Measurements from ENCODE around the gene CD48.

CD48 gene

DNA sequence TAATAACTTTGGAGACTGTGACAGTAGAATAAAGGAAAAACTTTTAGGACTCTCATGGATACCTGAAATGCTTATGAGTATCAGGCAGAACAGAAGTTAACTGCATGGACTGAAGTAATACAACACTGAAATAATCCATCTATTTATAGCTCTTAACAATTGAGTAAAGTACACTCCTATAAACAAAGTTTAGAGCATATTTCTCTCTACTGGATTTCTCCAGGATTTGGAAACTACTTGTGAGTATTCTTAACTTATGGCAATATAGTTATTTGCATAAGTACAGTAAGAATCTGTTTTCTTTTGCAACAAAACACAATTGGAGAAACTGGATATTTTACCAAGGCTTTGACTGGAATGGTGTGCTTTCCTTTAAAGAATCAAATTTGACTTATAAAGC, 9.9 kb upstream of the CD48 start:
- TF ChIP-seq, protein P1, sequence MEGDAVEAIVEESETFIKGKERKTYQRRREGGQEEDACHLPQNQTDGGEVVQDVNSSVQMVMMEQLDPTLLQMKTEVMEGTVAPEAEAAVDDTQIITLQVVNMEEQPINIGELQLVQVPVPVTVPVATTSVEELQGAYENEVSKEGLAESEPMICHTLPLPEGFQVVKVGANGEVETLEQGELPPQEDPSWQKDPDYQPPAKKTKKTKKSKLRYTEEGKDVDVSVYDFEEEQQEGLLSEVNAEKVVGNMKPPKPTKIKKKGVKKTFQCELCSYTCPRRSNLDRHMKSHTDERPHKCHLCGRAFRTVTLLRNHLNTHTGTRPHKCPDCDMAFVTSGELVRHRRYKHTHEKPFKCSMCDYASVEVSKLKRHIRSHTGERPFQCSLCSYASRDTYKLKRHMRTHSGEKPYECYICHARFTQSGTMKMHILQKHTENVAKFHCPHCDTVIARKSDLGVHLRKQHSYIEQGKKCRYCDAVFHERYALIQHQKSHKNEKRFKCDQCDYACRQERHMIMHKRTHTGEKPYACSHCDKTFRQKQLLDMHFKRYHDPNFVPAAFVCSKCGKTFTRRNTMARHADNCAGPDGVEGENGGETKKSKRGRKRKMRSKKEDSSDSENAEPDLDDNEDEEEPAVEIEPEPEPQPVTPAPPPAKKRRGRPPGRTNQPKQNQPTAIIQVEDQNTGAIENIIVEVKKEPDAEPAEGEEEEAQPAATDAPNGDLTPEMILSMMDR (IDR thresholded peaks at IDR 0.05; ENCODE audit: low read depth, low read length), result no peak
- no peak for TF ChIP-seq EZH2phosphoT487 (IDR thresholded peaks at IDR 0.05; ENCODE audit: low read depth)
- Histone ChIP-seq H3K27me3 (ENCODE audit: low read depth, low read length) (no peaks in the 10 kb centered on the region), H3K9me3 (ENCODE audit: insufficient read depth, low read length) (no peaks in the 10 kb centered on the region), H3K4me2 (ENCODE audit: low read length) (no peak overlapping the region), H3K9ac (ENCODE audit: low read length) (no peak overlapping the region), H2AFZ (ENCODE audit: low read depth, low read length) (no peak overlapping the region), H3K79me2 (ENCODE audit: low read length) (no peaks in the 10 kb centered on the region), H3K4me3 (ENCODE audit: low read length) (no peak overlapping the region), H3K4me1 (ENCODE audit: low read length) (peaks cover 11% of the 10 kb centered on the region), H3K27ac (ENCODE audit: low read length) (no peak overlapping the region), H3K36me3 (replicated peaks; ENCODE audit: low read depth, low read length) (no peaks in the 10 kb centered on the region), H4K20me1 (ENCODE audit: insufficient read depth, low read length) (no peaks in the 10 kb centered on the region)

DNA sequence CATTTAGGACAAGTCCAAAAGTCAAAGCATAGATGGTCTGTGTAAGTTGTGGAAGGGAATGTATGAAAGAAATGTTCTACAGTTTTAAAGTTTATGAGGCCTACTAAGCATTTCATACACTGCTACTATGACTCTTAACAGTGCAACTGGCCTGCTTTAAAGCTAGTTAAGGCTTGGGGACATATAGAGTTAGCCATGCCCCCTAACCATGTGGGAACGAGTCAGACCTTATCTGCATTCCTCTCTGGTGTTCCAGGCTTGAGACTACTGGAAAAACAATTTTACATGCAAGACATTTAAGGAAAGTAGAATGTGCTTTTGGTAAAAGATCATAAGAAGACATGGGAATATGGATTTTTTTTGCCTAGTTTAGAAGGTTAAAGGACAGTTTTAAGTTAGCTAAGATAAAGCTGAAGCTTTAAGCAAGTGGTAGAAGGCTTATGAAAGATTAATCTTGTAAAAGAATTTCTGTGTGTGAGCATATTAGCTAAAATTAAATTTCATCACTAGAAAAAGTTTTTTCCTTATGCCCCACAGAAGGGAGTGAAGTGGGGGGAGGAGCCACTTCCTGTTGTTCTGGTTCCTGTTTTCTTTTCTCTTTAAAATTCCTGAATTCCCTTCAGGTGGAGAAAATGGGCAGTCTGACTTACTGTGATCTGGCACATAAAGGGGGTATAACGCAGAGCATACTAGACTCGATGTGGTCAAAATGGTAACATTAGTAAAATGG, 8.9 kb upstream of the CD48 start:
- H4K20me1 ChIP-seq (ENCODE audit: insufficient read depth, low read length), result no peaks in the 10 kb centered on the region
- TF ChIP-seq EZH2phosphoT487 (IDR thresholded peaks at IDR 0.05; ENCODE audit: low read depth), result no peak
- TF ChIP-seq, protein P1 (IDR thresholded peaks at IDR 0.05; ENCODE audit: low read depth, low read length), result no peak
- H3K79me2 ChIP-seq (ENCODE audit: low read length), result no peaks in the 10 kb centered on the region
- no peak overlapping the region for H3K9ac ChIP-seq (ENCODE audit: low read length)
- no peaks in the 10 kb centered on the region for H3K9me3 ChIP-seq (ENCODE audit: insufficient read depth, low read length)
- H3K27me3 ChIP-seq (ENCODE audit: low read depth, low read length), result no peaks in the 10 kb centered on the region
- H3K4me1 ChIP-seq (ENCODE audit: low read length), result 0 out of 2 replicates have a peak, but pooled peaks cover 5% of the 10 kb centered on the region
- no peak overlapping the region for H3K4me3 ChIP-seq (ENCODE audit: low read length)
- H2AFZ ChIP-seq (ENCODE audit: low read depth, low read length), result no peak overlapping the region
- H3K36me3 ChIP-seq (replicated peaks; ENCODE audit: low read depth, low read length), result no peaks in the 10 kb centered on the region
- H3K27ac ChIP-seq (ENCODE audit: low read length), result no peak overlapping the region
- no peak overlapping the region for H3K4me2 ChIP-seq (ENCODE audit: low read length)

DNA sequence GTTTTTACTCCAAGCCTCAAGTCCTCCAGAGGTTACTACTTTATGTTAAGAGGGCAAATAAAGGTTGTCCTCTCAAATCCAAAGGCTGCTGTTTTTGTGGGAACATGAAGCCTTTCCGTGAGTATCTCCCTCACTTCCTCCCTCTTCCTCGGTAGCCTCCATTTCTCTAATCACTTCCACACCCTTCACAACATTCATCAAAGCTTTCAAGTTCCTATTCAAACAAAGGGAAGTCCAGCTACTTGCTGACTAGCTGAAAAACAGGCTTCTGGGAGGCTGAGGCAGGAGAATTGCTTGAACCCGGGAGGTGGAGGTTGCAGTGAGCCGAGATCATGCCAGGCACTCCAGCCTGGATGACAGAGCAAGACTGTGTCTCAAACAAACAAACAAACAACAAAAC, 6.6 kb upstream of the CD48 start:
- Histone ChIP-seq H3K4me3 (ENCODE audit: low read length) (no peak overlapping the region), H3K9me3 (ENCODE audit: insufficient read depth, low read length) (no peaks in the 10 kb centered on the region), H3K4me1 (ENCODE audit: low read length) (peaks cover 3% of the 10 kb centered on the region), H3K4me2 (ENCODE audit: low read length) (no peak overlapping the region), H3K36me3 (replicated peaks; ENCODE audit: low read depth, low read length) (no peaks in the 10 kb centered on the region), H3K27me3 (ENCODE audit: low read depth, low read length) (no peaks in the 10 kb centered on the region), H2AFZ (ENCODE audit: low read depth, low read length) (no peak overlapping the region), H3K27ac (ENCODE audit: low read length) (no peak overlapping the region), H3K9ac (ENCODE audit: low read length) (no peak overlapping the region), H3K79me2 (ENCODE audit: low read length) (no peaks in the 10 kb centered on the region), H4K20me1 (ENCODE audit: insufficient read depth, low read length) (no peaks in the 10 kb centered on the region)
- TF ChIP-seq EZH2phosphoT487 (IDR thresholded peaks at IDR 0.05; ENCODE audit: low read depth), result no peak
- TF ChIP-seq, protein P1 (IDR thresholded peaks at IDR 0.05; ENCODE audit: low read depth, low read length), result no peak

DNA sequence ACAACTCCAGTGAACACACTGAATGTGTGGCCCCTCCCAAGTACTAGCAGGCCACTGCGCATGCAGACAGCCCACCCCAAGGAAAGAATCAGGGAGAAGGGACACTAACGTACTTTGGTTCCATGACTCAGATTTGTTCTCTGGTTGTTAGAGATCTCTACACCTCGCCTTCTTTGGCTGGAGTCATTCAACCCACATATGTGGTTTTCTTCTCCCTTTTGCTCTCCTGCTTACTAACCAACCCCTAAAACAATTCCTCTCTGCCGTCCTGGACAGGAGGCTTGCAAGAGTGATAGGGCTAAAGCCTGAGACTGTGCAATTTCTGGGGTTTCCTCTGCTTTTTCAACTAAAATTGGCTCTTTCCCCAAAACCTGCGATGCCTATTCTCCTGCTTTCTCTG, 5.7 kb upstream of the CD48 start:
- no peak overlapping the region for H3K27ac ChIP-seq (ENCODE audit: low read length)
- TF ChIP-seq, protein P1 (IDR thresholded peaks at IDR 0.05; ENCODE audit: low read depth, low read length), result no peak
- no peak for TF ChIP-seq EZH2phosphoT487 (IDR thresholded peaks at IDR 0.05; ENCODE audit: low read depth)
- no peak overlapping the region for H3K4me3 ChIP-seq (ENCODE audit: low read length)
- no peaks in the 10 kb centered on the region for H4K20me1 ChIP-seq (ENCODE audit: insufficient read depth, low read length)
- H3K9me3 ChIP-seq (ENCODE audit: insufficient read depth, low read length), result no peaks in the 10 kb centered on the region
- H3K4me2 ChIP-seq (ENCODE audit: low read length), result no peak overlapping the region
- H2AFZ ChIP-seq (ENCODE audit: low read depth, low read length), result no peak overlapping the region
- H3K79me2 ChIP-seq (ENCODE audit: low read length), result no peaks in the 10 kb centered on the region
- H3K27me3 ChIP-seq (ENCODE audit: low read depth, low read length), result no peaks in the 10 kb centered on the region
- peaks cover 12% of the 10 kb centered on the region for H3K4me1 ChIP-seq (ENCODE audit: low read length)
- no peaks in the 10 kb centered on the region for H3K36me3 ChIP-seq (replicated peaks; ENCODE audit: low read depth, low read length)
- no peak overlapping the region for H3K9ac ChIP-seq (ENCODE audit: low read length)

All from OCI-LY3 (cell line).